C4-2B (cell line): ENCODE results near the gene BTBD17.

Experiments used
- CTCF ChIP-seq: fragments of 450-650 bp; conservative IDR thresholded peaks from 2 replicates; pipeline ENCODE4 v1.5.1; 2017; ENCODE audit warnings: mild to moderate bottlenecking
- ZFX ChIP-seq: fragments of 450-650 bp; IDR thresholded peaks from 2 replicates; pipeline ENCODE4 v1.6.1; 2017

GRCh38 chr17:74403512-74404137 is 42.0 kb upstream of the BTBD17 start:
- no peak for TF ChIP-seq CTCF
- no peak for TF ChIP-seq ZFX
